Neural cell (in vitro differentiated cells): ENCODE results near the gene FBXO34.

ENCODE experiments used
- EP300 ChIP-seq: fragments of 450-650 bp; conservative IDR thresholded peaks from 2 replicates; pipeline ENCODE4 v1.6.1; 2014; ENCODE audit warnings: antibody characterized with exemption, mild to moderate bottlenecking, moderate library complexity; ENCODE audit not compliant: poor library complexity, severe bottlenecking
- POLR2AphosphoS5 ChIP-seq: IDR thresholded peaks from 2 replicates; pipeline ENCODE4 v1.6.1; 2012
- RAD21 ChIP-seq: fragments of 450-650 bp; conservative IDR thresholded peaks from 2 replicates; pipeline ENCODE4 v1.6.1; 2014; ENCODE audit warnings: antibody characterized with exemption, mild to moderate bottlenecking, moderate library complexity
- SMC3 ChIP-seq: fragments of 450-650 bp; conservative IDR thresholded peaks from 2 replicates; pipeline ENCODE4 v1.6.1; 2014; ENCODE audit warnings: antibody characterized with exemption, mild to moderate bottlenecking, moderate library complexity; ENCODE audit not compliant: poor library complexity
- TAF1 ChIP-seq: IDR thresholded peaks from 2 replicates; pipeline ENCODE4 v1.6.1; 2012; ENCODE audit warnings: low read depth
- TF ChIP-seq, protein P1 (sequence below): fragments of 450-650 bp; IDR thresholded peaks from 2 replicates; pipeline ENCODE4 v1.5.1; 2014; ENCODE audit warnings: antibody characterized with exemption, mild to moderate bottlenecking, moderate library complexity; ENCODE audit not compliant: poor library complexity, severe bottlenecking

DNA sequence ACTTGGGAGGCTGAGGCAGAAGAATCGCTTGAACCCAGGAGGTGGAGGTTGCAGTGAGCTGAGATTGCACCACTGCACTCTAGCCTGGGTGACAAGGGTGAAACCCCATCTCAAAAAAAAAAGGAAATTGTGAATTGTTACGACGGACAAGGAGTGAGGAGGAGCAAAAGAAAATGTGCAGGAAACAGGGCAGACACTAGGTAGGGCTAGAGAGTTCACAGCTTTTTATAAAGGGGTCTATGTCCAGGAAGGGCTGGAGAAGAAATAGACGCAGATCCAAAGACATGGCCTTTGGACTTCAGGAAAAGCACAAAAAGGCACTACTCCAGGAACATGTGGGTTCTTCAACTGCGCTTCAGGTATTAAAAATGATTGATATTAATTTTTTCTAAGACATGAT lies 106.0 kb downstream of the FBXO34 start:
- TF ChIP-seq, protein P1, sequence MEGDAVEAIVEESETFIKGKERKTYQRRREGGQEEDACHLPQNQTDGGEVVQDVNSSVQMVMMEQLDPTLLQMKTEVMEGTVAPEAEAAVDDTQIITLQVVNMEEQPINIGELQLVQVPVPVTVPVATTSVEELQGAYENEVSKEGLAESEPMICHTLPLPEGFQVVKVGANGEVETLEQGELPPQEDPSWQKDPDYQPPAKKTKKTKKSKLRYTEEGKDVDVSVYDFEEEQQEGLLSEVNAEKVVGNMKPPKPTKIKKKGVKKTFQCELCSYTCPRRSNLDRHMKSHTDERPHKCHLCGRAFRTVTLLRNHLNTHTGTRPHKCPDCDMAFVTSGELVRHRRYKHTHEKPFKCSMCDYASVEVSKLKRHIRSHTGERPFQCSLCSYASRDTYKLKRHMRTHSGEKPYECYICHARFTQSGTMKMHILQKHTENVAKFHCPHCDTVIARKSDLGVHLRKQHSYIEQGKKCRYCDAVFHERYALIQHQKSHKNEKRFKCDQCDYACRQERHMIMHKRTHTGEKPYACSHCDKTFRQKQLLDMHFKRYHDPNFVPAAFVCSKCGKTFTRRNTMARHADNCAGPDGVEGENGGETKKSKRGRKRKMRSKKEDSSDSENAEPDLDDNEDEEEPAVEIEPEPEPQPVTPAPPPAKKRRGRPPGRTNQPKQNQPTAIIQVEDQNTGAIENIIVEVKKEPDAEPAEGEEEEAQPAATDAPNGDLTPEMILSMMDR: no peak
- TF ChIP-seq RAD21 (no peak), EP300 (no peak), POLR2AphosphoS5 (no peak), SMC3 (no peak), TAF1 (no peak)
